NK-92 treated with Interleukin-12 subunit alpha and Interleukin-12 subunit beta, amount 100 ng/mL, for 24 hours (cell line): ENCODE results near the gene WFDC6.

ENCODE experiments used
- DNase-seq: peaks from one replicate; lab custom pipeline; 2025; lab: John Stamatoyannopoulos, UW

The WFDC6 gene

GRCh38 chr20:45515147-45515913, 24.0 kb downstream of the WFDC6 start, which contains the start of gene SPINT3:
Gene SPINT3, minus strand, starts transcription at chr20:45515622. Its CDS starts 14 bp downstream, at chr20:45515608.
- no peak for DNase-seq

- no peak for DNase-seq
Observed at GRCh38 chr20:45510242-45510862, 28.9 kb downstream of the WFDC6 start.

GRCh38 chr20:45509091-45509490, 30.2 kb downstream of the WFDC6 start:
- no peak for DNase-seq

- no peak for DNase-seq
Observed at GRCh38 chr20:45508068-45508886, 31.0 kb downstream of the WFDC6 start.

- DNase-seq = no peak
Observed at GRCh38 chr20:45507011-45507820, 32.1 kb downstream of the WFDC6 start.

GRCh38 chr20:45506398-45506797, 32.9 kb downstream of the WFDC6 start:
- DNase-seq = no peak

- no peak for DNase-seq
Observed at GRCh38 chr20:45503403-45503802, 35.9 kb downstream of the WFDC6 start.

GRCh38 chr20:45502561-45502960, 36.7 kb downstream of the WFDC6 start:
- DNase-seq = no peak

GRCh38 chr20:45501600-45501999, 37.7 kb downstream of the WFDC6 start:
- no peak for DNase-seq

GRCh38 chr20:45500022-45500421, 39.3 kb downstream of the WFDC6 start:
- no peak for DNase-seq

GRCh38 chr20:45497971-45498494, 41.2 kb downstream of the WFDC6 start:
- no peak for DNase-seq

- no peak for DNase-seq
Observed at GRCh38 chr20:45496166-45496565, 43.1 kb downstream of the WFDC6 start.

- DNase-seq = no peak
Observed at GRCh38 chr20:45495501-45495941, 43.8 kb downstream of the WFDC6 start.

GRCh38 chr20:45489083-45489531, 50.2 kb downstream of the WFDC6 start:
- DNase-seq = no peak

GRCh38 chr20:45487231-45487635, 52.0 kb downstream of the WFDC6 start:
- DNase-seq = no peak

- no peak for DNase-seq
Observed at GRCh38 chr20:45485388-45485787, 53.9 kb downstream of the WFDC6 start.

- DNase-seq = no peak
Observed at GRCh38 chr20:45484676-45485075, 54.6 kb downstream of the WFDC6 start.
